Measurements from ENCODE around the gene SDR42E1.
A peak's percentile ranks its signal among the peaks of the same experiment; 100 is the strongest.

The SDR42E1 gene

DNA sequence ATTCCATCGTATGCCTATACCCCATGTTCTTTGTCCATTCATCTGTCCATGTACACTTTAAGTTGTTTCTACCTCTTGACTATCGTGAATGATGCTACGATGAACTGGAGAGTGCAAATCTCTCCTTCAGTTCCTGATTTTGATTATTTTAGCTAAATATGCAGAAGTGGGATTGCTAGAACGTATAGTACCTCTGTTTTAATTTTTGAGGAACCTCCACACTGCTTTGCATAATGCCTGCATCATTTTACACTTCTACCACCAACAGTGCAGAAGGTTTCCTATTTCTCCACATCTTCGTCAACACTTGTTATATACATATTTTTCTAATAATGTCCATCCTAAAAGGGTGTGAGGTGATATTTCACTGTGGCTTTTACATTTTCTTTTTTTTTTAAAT, 43.9 kb downstream of the SDR42E1 start:
- peaks cover 8 to 24% (median 18%) of the 10 kb centered on the region in 11 experiments for H3K9me3 ChIP-seq (replicated peaks in 1 of 11)
- H3K27ac ChIP-seq: no peak overlapping the region
- H4K20me1 ChIP-seq: no peaks in the 10 kb centered on the region
- no peak overlapping the region for H3K9ac ChIP-seq
- H3K4me3 ChIP-seq: no peak overlapping the region
- peaks cover 0 to 11% (median 0%) of the 10 kb centered on the region in 10 experiments; a peak in 1 of 20 replicates for H3K4me1 ChIP-seq
- H3K27me3 ChIP-seq: no peaks in the 10 kb centered on the region
- no peak for TF ChIP-seq Cebpa-rat (IDR thresholded peaks at IDR 0.05)
- no peak overlapping the region for H3K4me2 ChIP-seq
- no peaks in the 10 kb centered on the region for H3K36me3 ChIP-seq

DNA sequence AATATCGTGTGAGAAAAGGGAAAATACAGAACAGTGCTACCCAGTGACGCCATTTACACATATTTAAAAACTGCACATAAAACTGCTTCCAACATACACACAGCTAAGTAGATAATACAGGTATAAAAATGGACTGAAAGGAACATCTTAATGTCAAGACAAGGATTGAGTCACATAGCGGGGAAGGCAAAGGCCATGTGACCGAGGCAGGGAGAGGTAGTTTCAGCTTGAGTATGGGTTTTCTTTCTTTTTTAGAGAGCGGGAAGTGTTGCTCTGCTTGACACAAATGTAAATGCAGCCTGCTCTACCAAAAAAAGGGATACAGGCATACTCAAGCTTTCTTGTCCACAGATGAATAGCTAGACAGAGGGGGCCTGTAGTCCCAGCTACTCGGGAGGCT, 46.5 kb downstream of the SDR42E1 start:
- Histone ChIP-seq H3K4me2 (no peak overlapping the region), H3K4me1 (peaks cover 0 to 11% (median 0%) of the 10 kb centered on the region in 10 experiments; a peak in 1 of 20 replicates), H3K9ac (no peak overlapping the region), H3K27me3 (no peaks in the 10 kb centered on the region), H3K4me3 (no peak overlapping the region), H3K9me3 (replicated peaks in 1 of 11) (peaks cover 0 to 10% (median 4%) of the 10 kb centered on the region in 11 experiments; a peak in 4 of 22 replicates), H3K36me3 (peaks cover 0 to 23% (median 9%) of the 10 kb centered on the region in 11 experiments; a peak in 11 of 22 replicates), H3K27ac (no peak overlapping the region), H4K20me1 (no peaks in the 10 kb centered on the region)
- no peak for TF ChIP-seq Cebpa-rat (IDR thresholded peaks at IDR 0.05)

DNA sequence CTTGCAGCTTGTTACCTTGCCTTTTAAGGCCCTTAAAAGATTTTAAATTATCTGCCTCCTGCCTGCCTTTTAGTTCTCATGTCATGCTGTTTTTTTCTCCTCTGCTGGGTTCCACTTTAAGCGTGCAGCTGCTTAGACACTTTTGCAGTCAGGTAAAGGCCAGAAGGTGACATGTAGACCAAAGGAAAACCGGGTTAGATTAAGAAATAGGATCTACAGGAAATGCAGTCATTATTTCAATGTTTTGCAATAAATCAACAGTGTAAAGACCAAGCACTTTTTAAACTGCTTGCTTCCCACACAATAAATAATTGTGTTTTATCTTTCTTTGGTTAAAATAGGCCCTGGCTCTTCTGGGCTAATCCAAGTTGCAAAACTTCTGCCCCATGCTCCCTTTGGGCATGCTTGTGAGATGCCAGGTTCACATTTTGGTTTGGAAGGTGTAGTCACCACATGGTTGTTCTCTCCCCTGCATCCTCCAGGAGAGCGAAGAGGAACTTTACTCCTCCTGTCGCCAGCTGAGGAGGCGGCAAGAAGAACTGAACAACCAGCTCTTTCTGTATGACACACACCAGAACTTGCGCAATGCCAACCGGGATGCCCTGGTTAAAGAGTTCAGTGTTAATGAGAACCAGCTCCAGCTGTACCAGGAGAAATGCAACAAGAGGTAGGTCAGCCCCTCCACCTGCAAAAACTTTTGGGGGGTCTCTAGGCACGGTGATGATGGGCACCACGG, 54.9 kb downstream of the SDR42E1 start:
- Histone ChIP-seq H3K4me1 (peaks cover 0 to 11% (median 0%) of the 10 kb centered on the region in 10 experiments; a peak in 6 of 20 replicates), H3K27me3 (no peaks in the 10 kb centered on the region), H3K4me3 (no peak overlapping the region), H3K36me3 (peaks cover 71 to 99% (median 88%) of the 10 kb centered on the region in 11 experiments), H4K20me1 (no peaks in the 10 kb centered on the region), H3K9ac (no peak overlapping the region), H3K27ac (no peak overlapping the region), H3K9me3 (replicated peaks in 1 of 11) (peaks cover 4 to 23% (median 12%) of the 10 kb centered on the region in 11 experiments), H3K4me2 (peak overlapping the region in 1 of 11 experiments; percentile 4; a peak in 1 of 22 replicates)
- peak in 9 of 11 experiments; percentile 11 to 77 (median 54); a peak in 9 of 22 replicates for TF ChIP-seq Cebpa-rat (IDR thresholded peaks at IDR 0.05)

DNA sequence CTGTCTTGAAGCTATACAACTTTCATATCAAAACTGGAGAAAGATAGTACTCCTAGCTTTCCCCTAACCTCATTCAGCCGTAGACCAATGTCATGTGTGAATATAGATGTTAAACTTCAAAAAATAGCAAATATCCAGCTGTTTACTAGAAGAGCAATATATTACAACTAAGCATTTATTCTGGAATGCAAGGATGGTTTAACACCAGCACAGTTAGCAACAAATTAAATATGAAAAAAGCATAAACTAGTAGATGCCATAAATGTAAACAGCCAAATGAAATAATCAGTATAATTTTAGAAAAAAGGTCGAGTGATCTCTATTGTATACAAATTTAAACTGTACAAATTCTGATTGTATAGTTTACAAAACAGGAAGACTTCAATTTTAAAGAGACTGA, 59.7 kb downstream of the SDR42E1 start:
- no peaks in the 10 kb centered on the region for H4K20me1 ChIP-seq
- peaks cover 13 to 42% (median 25%) of the 10 kb centered on the region in 11 experiments for H3K9me3 ChIP-seq (replicated peaks in 1 of 11)
- peaks cover 0 to 8% (median 0%) of the 10 kb centered on the region in 10 experiments; a peak in 6 of 20 replicates for H3K4me1 ChIP-seq
- no peak overlapping the region for H3K9ac ChIP-seq
- no peak for TF ChIP-seq Cebpa-rat (IDR thresholded peaks at IDR 0.05)
- H3K4me2 ChIP-seq: no peak overlapping the region
- no peak overlapping the region for H3K27ac ChIP-seq
- H3K27me3 ChIP-seq: no peaks in the 10 kb centered on the region
- peaks cover 80 to 100% (median 96%) of the 10 kb centered on the region in 11 experiments for H3K36me3 ChIP-seq
- no peak overlapping the region for H3K4me3 ChIP-seq

DNA sequence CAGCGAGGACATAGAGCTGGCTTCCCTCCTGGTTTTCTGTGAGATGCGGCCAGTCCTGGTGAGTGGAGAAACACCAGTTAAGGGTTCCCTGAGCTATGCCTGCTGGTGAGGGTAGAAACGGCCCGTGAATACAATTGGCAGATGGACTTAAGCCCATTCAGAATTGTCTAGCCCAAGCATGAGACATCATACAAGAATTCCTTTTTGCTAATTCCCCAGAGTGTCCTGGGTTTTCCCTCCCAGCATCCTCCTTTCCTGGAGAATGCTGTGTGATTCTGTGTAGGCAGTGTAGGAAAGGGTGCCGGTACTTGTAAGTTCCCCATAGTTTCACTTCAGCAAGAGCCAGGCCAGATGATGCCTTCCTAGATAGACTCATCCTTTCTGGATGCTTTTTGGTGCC, 65.1 kb downstream of the SDR42E1 start:
- no peak for TF ChIP-seq Cebpa-rat (IDR thresholded peaks at IDR 0.05)
- Histone ChIP-seq H3K27me3 (no peaks in the 10 kb centered on the region), H3K9me3 (replicated peaks in 1 of 11) (peaks cover 5 to 31% (median 9%) of the 10 kb centered on the region in 11 experiments), H3K9ac (no peak overlapping the region), H3K4me1 (peaks cover 0 to 3% (median under 1%) of the 10 kb centered on the region in 10 experiments; a peak in 8 of 20 replicates), H3K36me3 (peaks cover 65 to 100% (median 95%) of the 10 kb centered on the region in 11 experiments), H3K4me2 (no peak overlapping the region), H3K4me3 (no peak overlapping the region), H3K27ac (no peak overlapping the region), H4K20me1 (peaks cover 0 to 4% (median 0%) of the 10 kb centered on the region in 11 experiments; a peak in 1 of 22 replicates)

DNA sequence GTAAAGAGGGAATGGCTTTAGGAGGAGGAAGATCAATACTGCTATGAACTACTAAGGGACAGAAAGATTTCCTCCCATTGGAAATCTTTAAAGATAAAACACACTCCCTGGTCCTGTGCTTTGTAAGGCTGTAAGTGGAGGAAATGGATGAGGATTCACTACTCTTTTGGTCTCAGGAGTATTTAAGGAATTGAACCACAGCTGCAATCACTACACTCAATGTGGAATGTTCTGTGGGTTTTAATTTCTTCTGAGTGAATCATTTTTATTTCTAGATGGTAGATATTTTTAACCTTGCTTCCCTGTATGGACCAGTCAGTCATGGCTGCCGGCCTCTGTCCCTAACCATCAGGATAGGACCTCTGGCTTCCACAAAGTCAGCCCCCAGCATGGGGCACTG, 65.6 kb downstream of the SDR42E1 start:
- peaks cover 0 to 26% (median 4%) of the 10 kb centered on the region in 11 experiments; a peak in 11 of 22 replicates for H3K9me3 ChIP-seq (replicated peaks in 1 of 11)
- H4K20me1 ChIP-seq: peaks cover 0 to 7% (median 0%) of the 10 kb centered on the region in 11 experiments; a peak in 1 of 22 replicates
- H3K9ac ChIP-seq: no peak overlapping the region
- H3K27ac ChIP-seq: no peak overlapping the region
- H3K27me3 ChIP-seq: no peaks in the 10 kb centered on the region
- H3K36me3 ChIP-seq: peaks cover 60 to 99% (median 93%) of the 10 kb centered on the region in 11 experiments
- H3K4me2 ChIP-seq: no peak overlapping the region
- TF ChIP-seq Cebpa-rat (IDR thresholded peaks at IDR 0.05): no peak
- H3K4me1 ChIP-seq: peaks cover 0 to 7% (median 1%) of the 10 kb centered on the region in 10 experiments; a peak in 8 of 20 replicates
- H3K4me3 ChIP-seq: no peak overlapping the region

DNA sequence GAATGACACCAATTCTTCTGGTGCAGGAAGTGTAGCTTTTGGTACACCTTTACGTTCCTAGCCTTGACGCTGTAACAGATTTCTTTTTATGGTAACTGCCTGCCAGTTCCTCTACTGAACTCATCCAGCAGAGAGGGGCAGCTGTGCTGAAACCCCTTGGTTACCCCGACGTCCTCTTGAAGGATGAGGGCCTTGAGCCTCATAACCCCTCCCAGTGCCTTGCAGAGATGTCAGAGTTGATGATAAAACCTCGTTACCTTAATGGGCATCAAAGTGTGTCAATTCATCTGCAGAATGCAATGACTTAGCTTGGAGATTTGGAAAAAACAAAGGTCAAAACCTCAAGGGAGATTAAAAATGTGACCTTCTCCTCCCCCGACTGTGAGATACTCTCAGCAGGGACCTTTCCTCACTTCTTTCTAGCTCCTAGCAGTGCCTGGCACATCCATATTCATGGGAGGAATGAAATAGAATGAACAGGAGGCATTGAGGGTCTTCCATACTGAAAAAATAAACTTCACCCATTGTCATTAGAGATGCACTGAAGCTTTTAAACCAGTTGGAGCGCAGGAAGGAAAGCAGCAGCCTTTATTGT, 69.2 kb downstream of the SDR42E1 start:
- H3K4me1 ChIP-seq: peaks cover 0 to 9% (median 1%) of the 10 kb centered on the region in 10 experiments; a peak in 8 of 20 replicates
- H3K27ac ChIP-seq: no peak overlapping the region

DNA sequence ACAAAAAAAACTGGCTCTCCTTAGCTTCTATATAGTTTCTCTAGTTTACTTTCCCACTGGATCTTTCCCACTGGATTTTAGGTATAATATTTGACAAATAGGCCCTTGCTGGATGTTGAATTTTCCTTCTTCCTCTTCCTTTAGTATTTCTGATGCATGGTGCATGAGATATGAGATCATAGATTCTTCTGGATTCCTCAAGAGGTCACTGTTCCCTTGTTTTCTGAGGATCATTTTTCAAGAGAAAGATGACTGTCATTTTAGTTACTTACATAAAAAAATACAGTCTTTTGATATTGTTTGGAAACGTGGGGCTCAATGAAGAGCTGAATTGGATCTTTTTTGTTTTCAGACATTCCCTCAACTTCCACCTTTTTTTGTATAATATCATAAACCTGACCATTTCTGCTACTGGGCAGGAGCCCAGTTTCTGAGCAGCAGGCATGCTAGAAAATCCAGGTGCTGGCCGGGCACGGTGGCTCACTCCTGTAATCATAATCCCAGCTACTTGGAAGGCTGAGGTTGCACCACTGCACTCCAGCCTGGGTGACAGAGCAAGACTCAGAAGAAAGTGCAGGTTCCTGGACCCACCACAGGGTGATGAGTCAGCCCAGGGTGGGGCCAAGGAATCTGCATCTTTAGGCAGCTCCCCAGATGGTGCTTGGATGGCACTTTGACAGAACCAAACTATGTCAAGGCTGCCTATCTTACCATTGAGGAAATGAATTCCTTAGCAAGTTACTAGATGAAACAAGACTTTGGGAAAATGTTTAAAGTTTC, 70.3 kb downstream of the SDR42E1 start:
- no peak overlapping the region for H3K4me3 ChIP-seq
- no peak overlapping the region for H3K9ac ChIP-seq
- peak overlapping the region in 3 of 11 experiments; percentile 12 to 54 (median 52); a peak in 4 of 22 replicates for H3K4me2 ChIP-seq
- H3K27ac ChIP-seq: no peak overlapping the region
- H3K36me3 ChIP-seq: peaks cover 67 to 98% (median 95%) of the 10 kb centered on the region in 11 experiments
- H3K4me1 ChIP-seq: peaks cover 0 to 9% (median 1%) of the 10 kb centered on the region in 10 experiments; a peak in 8 of 20 replicates
- H3K27me3 ChIP-seq: no peaks in the 10 kb centered on the region
- TF ChIP-seq Cebpa-rat (IDR thresholded peaks at IDR 0.05): no peak
- H4K20me1 ChIP-seq: peaks cover 0 to 26% (median 0%) of the 10 kb centered on the region in 11 experiments; a peak in 7 of 22 replicates
- H3K9me3 ChIP-seq (replicated peaks in 1 of 11): no peaks in the 10 kb centered on the region

More for the DNA sequence above, 69.2 kb downstream of the SDR42E1 start:
- no peak overlapping the region for H3K4me3 ChIP-seq
- peaks cover 0 to 25% (median 0%) of the 10 kb centered on the region in 11 experiments; a peak in 7 of 22 replicates for H4K20me1 ChIP-seq
- no peak overlapping the region for H3K9ac ChIP-seq
- H3K4me2 ChIP-seq: no peak overlapping the region
- no peak for TF ChIP-seq Cebpa-rat (IDR thresholded peaks at IDR 0.05)
- H3K9me3 ChIP-seq (replicated peaks in 1 of 11): no peaks in the 10 kb centered on the region
- no peaks in the 10 kb centered on the region for H3K27me3 ChIP-seq
- peaks cover 67 to 98% (median 95%) of the 10 kb centered on the region in 11 experiments for H3K36me3 ChIP-seq

All from BLaER1 treated with 17β-estradiol and CSF1 and Interleukin-3, amounts not matched to agents 10 nM and 100 nM (cell line).